ELR (cell line): ENCODE measurements around the gene SETD6.
A peak's percentile ranks its signal among the peaks of the same experiment; 100 is the strongest.

Experiments
- DNase-seq: peaks from one replicate; pipeline ENCODE4 v3.0.0-alpha.2; 2015; ENCODE audit warnings: low read depth

The SETD6 gene

GRCh38 chr16:58508671-58509251, 6.6 kb upstream of the SETD6 start:
- DNase-seq: no peak

- no peak for DNase-seq
Observed at GRCh38 chr16:58509256-58510096, 5.8 kb upstream of the SETD6 start.

DNA sequence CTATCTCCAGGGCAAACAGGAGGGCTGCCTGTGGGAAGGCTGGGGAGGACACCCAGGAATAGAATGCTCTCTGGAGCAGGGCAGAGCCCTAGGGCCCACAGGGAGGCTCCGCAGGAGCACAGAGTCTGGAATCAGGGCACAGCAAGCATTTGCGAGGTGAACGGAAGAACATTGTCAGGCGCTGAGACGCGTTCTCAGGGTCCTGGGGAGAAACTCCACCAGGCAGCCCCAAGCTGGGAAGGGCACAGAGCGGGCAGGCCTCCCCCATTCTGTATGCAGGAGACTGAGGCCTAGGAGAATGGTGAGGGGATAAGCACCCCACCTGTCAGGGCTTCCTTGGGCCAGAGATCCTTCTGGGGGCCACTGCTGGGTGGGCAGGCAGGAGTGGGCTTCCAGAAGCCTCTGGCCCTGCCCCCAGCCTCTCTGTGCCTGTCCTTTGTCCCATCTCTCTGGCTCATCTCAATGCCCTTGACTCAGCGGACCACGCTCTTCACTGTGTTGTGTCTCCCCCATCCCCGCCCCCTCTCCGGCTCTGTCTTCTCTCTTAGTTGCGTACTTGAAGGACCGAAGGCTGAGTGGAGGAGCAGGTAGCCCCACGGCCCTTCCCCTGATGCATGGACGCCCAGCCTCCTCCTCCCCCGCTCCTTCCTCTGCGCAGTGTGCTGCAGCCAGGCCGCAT, 5.1 kb upstream of the SETD6 start:
- no peak for DNase-seq

DNA sequence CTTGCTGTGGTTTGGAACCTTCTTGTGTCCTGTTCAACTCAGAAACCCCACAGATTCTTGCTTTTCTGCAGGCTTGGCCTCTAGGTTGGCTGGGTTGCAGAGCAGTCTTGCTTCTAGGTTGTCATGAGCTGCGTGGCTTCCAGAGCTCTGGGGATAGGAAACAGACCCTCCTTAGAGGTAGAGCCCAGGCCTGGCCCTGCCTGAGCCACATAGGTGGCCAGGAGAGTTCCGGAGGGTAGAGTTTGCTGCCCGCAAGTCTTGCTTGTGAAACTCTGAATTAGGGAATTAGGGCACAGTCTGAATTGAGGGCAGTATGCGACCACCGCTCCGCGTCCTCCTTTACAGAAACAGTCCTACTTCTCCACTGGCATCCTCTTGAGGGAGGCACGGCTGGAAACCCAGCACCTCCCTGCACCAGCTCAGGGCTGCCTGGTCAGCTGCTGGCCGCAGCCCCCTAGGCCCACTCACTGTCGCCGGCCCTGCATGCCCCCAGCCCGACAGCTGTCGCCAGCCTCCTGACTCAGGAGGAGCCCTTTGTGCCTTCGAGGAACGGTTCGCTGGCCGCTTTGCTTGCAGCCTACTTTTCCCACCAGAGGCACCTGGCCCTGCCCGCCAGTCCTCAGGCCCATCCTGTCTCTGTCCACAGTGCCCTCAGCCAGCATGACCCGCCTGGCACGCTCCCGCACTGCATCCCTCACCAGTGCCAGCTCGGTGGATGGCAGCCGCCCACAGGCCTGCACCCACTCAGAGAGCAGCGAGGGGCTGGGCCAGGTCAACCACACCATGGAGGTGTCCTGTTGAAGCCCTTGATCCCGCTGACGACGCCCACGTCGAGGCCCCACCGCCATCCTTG, 4.3 kb upstream of the SETD6 start:
- DNase-seq: no peak

GRCh38 chr16:58511933-58512815, 3.1 kb upstream of the SETD6 start:
- peak; percentile 80 for DNase-seq

- DNase-seq: peak; percentile 31
Observed at GRCh38 chr16:58513874-58514273, 1.4 kb upstream of the SETD6 start.

GRCh38 chr16:58515871-58516767, 802 bp downstream of the SETD6 start:
- DNase-seq: peak; percentile 46

DNA sequence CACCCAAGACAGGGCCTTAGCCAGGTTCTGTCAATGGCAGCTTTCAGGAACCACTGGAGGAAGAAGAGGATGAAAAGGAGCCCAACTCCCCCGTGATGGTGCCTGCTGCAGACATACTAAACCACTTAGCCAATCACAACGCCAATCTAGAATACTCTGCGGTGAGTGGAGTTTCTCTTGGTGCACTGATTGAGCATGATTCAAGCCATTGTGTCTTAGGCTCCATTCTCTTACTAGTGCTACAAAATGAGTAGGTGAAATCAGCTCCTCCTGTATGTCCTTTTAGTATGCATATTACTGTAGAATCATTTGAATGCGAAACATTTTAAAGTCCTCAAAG, 1.4 kb downstream of the SETD6 start:
- no peak for DNase-seq

- DNase-seq: no peak
Observed at GRCh38 chr16:58518083-58518979, 3.0 kb downstream of the SETD6 start.

GRCh38 chr16:58518980-58519368, 3.7 kb downstream of the SETD6 start:
- no peak for DNase-seq

DNA sequence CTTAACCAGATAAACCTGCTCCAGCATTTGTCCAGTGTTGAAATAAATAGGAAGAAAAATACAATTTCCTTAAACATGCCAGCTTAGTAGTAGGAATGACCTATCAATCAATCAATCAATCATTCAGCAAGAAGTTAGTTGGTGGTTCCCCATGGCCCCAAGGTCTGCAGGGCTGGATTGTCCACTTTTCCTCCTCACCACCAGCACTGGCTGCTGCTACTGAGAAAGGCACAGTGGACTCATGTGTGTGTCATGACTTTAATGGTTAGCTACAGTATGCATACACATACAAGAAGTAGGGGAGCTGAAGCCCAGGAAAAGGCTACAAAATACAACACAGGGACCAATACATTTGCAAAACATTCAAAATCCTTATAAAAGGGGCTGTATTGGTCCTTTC, 4.4 kb downstream of the SETD6 start:
- no peak for DNase-seq

DNA sequence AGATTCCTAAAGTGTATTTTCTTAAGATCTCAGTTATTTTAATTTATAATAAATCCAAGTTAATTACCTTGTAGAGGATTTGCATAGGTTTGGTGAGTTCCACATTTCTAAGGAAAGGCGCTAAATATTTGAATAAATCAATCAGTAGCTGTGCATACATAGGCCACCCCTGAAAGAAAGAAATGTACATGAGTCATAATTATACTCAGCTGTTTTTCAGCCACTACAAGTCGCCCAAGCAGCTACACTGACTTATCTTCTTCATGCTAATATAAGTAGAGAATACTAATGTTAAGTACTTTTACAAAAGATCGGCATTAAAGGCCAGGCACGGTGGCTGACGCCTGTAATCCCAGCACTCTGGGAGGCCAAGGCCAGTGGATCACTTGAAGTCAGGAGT, 14.9 kb downstream of the SETD6 start:
- DNase-seq: no peak

DNA sequence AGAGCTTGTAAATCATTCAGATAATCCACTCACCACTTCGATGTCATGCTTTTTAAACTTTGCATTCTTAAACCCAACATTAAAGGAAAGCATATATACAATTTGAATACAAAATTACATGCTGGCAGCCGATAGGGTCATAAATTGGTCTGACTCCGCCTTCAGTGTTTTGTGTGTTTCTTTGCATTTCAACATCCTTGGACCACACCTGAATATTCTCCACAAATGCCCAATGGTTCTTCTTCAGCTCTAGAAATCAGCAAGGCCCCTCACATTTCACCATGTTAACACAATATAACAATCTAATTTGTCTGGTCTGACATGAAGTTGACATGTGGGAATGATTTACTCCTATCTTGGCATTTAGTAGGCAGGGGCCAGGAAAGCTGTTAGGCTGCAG, 17.1 kb downstream of the SETD6 start:
- no peak for DNase-seq

- DNase-seq: no peak
Observed at GRCh38 chr16:58533751-58534470, 18.6 kb downstream of the SETD6 start.

GRCh38 chr16:58535100-58535499, 19.8 kb downstream of the SETD6 start:
- no peak for DNase-seq

DNA sequence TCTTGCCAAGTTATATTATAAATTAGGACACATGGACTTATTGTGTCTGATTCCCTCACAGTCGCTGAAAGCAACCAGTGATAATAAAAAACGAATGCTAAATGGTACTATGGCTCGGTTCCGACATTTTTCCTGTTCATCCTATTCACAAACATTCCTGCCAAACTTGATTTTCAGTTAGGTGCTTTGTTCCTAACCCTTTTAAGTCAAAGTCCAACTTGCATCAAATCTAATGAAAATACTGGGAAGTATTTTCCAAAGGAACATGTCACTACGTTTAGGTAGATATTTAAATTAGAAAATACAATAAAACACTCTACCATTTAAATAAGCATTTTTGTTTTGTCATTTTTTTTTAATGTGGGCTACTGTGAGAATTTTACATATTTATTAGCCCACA, 21.0 kb downstream of the SETD6 start:
- no peak for DNase-seq

DNA sequence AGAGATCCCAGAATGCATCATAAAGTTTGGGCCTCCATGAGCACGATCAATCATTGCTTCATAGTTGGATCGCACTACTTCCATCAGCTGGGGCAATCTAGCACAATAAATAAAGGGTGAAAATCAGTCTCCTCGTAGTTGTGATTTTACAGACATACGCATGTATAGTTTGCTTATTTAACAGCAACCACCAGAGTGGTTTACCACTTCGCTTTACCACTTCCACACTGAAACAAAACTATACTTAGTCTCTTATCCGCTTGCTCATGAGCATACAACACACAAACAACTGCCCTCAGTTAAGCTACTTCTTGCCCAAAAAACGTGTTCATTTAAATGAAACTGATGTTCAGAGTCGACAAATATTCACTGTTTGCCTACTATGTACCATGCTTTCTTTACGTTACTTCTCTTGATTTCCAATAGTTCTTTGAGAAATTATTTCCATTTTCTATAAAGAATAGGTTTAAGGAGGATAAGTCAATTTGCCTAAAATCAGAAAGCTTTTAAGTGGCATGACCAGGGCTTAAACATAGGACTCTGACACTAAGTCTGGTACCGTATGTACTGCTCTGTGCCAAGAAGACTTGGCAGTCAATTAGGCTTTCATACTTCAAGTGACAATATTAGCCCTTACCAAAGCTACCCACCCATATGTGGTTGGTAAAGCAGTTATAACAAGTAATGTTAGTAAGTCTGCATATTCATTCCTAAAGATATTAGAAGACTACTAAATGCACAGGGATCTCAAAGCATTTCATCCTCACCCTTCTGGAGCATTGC, 22.0 kb downstream of the SETD6 start:
- no peak for DNase-seq

DNA sequence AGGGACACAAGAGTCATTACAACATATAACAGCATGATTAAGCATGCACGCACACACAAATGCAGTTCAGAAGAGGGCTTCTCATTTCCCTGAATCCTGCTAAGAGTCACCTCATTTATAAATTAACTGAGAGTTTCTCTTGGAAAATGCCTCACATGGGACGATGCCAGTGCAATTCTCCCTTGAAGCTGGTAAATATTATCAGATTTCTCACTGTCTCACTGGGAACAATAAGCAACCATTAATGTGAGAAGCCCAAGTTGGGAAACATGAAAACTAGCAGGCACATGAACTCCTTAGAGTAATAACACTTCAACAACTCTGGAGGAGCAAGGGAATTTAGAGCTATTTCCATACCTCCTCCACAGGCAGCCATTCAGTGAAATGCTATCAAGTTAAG, 26.4 kb downstream of the SETD6 start:
- DNase-seq: no peak
